Fibroblast of mammary gland (primary cell): ENCODE measurements around the gene SPCS1.

Experiments used
- DNase-seq: peaks from one replicate; pipeline ENCODE4 v3.0.0-alpha.2; 2010; ENCODE audit warnings: low read depth
- H3K4me3 ChIP-seq: 2 replicates; pipeline ENCODE4 v1.5.1; 2011; ENCODE audit warnings: low read depth, mild to moderate bottlenecking, low read length, moderate library complexity; ENCODE audit not compliant: control insufficient read depth
- TF ChIP-seq, protein P1 (sequence below): conservative IDR thresholded peaks from 2 replicates; pipeline ENCODE4 v1.5.1; 2011; ENCODE audit warnings: low read depth, low read length, inconsistent platforms; ENCODE audit not compliant: control insufficient read depth, insufficient read depth

Gene SPCS1

DNA sequence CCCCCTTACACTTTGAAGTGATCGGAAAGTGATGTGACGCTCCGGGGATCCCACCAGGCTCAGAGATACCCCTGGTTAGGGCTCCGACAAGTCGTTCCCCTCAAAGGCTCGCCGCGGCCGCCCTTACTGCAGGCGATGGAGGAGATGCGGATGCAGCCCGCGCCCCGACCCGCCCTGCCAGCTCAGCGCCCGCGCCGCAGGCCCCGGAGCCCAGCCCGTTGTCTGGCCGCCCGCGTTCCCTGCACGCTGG is 543 bp upstream of the SPCS1 start:
- peak overlapping the region; percentile 97 for H3K4me3 ChIP-seq
- no peak for DNase-seq
- TF ChIP-seq, protein P1, sequence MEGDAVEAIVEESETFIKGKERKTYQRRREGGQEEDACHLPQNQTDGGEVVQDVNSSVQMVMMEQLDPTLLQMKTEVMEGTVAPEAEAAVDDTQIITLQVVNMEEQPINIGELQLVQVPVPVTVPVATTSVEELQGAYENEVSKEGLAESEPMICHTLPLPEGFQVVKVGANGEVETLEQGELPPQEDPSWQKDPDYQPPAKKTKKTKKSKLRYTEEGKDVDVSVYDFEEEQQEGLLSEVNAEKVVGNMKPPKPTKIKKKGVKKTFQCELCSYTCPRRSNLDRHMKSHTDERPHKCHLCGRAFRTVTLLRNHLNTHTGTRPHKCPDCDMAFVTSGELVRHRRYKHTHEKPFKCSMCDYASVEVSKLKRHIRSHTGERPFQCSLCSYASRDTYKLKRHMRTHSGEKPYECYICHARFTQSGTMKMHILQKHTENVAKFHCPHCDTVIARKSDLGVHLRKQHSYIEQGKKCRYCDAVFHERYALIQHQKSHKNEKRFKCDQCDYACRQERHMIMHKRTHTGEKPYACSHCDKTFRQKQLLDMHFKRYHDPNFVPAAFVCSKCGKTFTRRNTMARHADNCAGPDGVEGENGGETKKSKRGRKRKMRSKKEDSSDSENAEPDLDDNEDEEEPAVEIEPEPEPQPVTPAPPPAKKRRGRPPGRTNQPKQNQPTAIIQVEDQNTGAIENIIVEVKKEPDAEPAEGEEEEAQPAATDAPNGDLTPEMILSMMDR = no peak

DNA sequence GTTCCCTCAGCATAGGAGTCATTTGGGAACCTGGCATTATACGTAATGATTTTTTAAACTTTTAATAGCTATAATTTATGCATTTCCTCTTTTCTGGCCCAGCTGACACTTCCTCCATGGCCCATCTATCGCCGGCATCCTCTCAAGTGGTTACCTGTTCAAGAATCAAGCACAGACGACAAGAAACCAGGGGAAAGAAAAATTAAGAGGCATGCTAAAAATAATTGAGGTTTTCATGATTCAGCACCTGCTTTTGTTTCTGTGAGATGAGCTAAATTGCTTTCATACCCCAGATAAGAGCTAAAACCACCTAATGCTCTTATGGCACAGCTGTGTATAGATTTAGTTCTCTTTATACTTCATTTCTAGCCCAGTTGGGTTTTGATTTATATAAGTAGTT is 1.7 kb downstream of the SPCS1 start:
- peak overlapping the region; percentile 97 for H3K4me3 ChIP-seq
- DNase-seq = no peak
- TF ChIP-seq, protein P1 = no peak

DNA sequence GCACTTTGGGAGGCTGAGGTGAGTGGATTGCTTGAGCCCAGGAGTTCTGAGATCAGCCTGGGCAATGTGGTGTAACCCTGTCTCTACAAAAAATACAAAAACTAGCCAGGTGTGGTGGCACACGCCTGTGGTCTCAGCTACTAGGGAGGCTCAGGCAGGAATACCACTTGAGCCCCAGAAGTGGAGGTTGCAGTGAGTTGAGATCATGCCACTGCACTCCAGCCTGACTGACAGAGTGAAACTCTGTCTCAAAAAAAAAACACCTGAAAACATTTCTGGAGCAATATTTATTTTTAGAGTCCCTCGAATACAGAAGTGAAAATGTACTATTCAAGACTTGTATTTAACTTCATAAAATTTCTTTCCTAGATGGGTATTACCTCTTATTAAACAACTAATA is 4.6 kb downstream of the SPCS1 start:
- TF ChIP-seq, protein P1 = no peak
- no peak overlapping the region for H3K4me3 ChIP-seq
- no peak for DNase-seq

DNA sequence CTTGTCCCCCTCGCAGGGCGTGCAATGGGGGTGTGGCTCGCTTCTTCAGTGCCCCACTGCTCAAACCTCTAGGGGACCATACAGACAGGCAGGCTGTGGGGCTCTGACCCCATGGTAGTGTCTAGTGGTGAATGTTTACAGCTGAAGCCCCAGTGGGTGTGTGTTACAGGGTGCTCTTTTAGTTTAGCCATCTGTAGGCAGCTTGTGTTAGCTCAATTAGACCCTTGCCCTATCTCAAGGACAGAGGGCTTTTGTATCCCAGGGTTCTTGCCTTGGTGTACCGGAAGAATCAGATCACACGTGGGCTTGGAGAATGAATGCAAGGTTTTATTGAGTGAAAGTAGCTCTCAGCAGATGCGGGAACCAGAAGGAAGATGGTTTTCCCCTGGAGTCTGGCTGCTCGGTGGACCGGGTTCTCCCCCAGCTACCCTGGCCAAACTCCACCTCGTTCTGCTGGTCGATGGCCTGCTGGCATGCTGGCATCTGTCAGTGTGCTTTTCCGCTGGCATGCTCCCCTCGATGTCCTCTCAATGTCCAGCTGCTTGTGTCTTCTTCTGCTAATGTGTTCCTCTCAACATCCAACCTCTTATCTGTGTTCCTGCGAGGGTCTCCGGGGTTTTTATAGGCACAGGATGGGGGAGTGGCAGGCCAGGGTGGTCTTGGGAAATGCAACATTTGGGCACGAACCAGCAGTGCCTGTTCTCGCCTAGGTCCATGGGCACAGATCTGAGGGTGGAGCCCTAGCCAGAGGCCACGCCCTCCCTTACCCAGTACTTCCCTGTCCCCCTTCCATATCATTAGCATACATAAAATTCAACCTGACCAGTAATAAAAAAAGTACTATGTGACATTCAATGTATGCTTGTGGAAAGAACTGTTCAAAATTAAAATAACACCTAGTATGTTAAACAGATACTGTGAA is 6.6 kb downstream of the SPCS1 start:
- TF ChIP-seq, protein P1 = no peak
- no peak for DNase-seq

DNA sequence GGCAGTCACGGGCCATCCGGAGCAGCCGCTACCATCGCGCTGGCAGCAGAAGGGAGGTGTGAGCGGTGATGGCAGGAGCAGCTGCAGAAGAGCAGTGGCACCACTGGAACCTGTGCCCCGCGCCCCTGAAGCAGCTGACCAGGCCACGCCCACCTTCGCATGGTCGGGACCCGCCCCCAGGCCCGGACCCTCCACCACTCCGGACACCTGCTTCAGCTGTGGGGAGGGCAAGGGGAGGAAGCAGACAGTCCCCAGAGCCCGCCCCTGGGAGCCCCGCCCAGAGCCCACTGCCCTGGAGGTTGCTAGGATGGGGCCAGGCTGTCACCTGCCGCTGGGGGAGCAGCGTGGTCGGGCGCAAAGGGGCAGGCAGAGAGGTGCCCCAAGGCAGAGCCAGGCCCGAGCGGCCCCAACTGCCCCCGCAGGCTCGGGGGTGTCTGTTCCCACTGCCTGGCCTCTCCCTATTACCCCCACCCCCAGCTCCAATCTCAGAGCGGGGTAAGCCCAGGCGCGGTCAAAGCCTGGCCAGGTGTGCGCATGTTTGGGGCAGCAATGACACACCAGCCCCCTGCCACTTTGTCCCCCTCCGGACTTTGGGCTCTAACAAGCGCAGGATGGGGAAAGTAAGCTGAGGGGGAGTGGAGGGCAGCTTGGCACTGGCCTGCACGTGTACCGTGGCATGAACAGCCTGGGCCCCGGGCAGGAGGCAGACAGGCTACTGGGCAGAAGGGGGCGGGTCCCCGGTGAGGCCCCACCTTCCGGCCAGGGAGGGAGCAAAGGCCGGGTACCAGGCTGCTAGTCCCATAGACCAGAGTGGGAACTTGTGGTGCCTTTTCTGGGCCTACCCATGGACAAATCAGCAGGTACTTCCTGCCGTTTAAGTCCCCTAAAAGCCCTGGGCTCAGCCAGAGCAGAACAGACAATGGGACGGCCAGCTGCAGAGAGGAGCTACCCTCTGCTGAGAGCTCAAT is 8.7 kb downstream of the SPCS1 start:
- no peak overlapping the region for H3K4me3 ChIP-seq
- TF ChIP-seq, protein P1 = no peak
- DNase-seq = no peak

More for the DNA sequence above, 6.6 kb downstream of the SPCS1 start:
- no peak overlapping the region for H3K4me3 ChIP-seq

DNA sequence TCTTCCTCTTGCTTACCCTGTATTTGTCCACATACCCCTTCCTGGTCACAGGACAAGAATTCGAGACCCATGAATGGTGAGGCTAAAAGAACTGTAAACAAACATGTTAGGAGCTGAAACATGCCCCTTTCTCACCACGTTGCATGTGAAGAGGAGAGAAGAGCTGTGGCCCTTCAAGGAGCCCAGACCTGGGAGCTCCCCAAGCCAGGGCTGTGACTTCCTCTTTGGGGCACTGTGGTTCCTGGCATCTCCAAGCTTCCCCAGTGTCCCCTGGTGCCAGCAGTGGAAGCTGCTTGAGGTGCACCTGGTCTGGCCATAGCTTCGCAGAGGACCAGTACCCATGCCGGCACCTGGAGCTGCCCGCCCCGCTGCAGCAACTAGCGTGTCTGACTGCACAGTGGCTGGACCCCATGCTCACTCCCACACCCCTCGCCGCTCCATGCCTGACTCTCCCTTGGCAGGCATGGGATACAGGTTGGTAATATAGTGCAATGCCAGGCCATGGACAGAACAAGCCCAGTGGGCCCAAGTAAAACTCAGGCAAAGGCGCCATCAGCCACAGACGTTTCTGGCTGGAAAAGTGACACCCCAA is 9.9 kb downstream of the SPCS1 start:
- DNase-seq = no peak
- TF ChIP-seq, protein P1 = no peak
- no peak overlapping the region for H3K4me3 ChIP-seq
